Right lobe of liver (tissue), 6 donors: ENCODE measurements around the gene PCID2. TPM values are rescaled to one million over a fixed set of nuclear protein-coding genes. Genes with fewer than 3 reads are reported as not detected.
A peak's percentile ranks its signal among the peaks of the same experiment; 100 is the strongest.

Experiments used
- ATAC-seq, 4 donors: fragments of 200-7000 bp; cut with Tn5 transposase; one replicate each; pipeline ENCODE4 v1.9.1; 2020; ENCODE audit warnings: mild to moderate bottlenecking in 4 of 4, moderate library complexity in 4 of 4
- DNase-seq, 3 donors: peaks; one replicate each; pipeline ENCODE4 v3.0.0-alpha.2; 2020
- H3K27ac ChIP-seq, 3 donors: fragments of 200-600 bp; one replicate each; pipeline ENCODE4 v1.8.0; 2022
- H3K27me3 ChIP-seq, 2 donors: fragments of 200-600 bp; one replicate each; pipeline ENCODE4 v1.8.0; 2022
- H3K36me3 ChIP-seq, 4 donors: fragments of 200-600 bp; sonication (generic) in 1 of 4; one replicate each; pipeline versions ENCODE4 v1.5.1 to v1.8.0; 2017 to 2022; ENCODE audit warnings: control low read depth in 1 of 4
- H3K4me1 ChIP-seq, 4 donors: fragments of 200-600 bp; sonication (generic) in 1 of 4; one replicate each; pipeline versions ENCODE4 v1.5.1 to v1.8.0; 2017 to 2022; ENCODE audit warnings: control low read depth in 1 of 4
- H3K4me3 ChIP-seq, 3 donors: fragments of 200-600 bp; one replicate each; pipeline ENCODE4 v1.8.0; 2022
- H3K9me3 ChIP-seq, 4 donors: fragments of 200-600 bp; sonication (generic) in 1 of 4; one replicate each; pipeline versions ENCODE4 v1.5.1 to v1.8.0; 2017 to 2022; ENCODE audit warnings: control low read depth in 1 of 4
- CTCF ChIP-seq, 4 donors: fragments of 200-600 bp in 3 of 4; fragments of 450-650 bp in 1 of 4; IDR thresholded peaks; one replicate each; pipeline versions ENCODE4 v1.5.1 to v1.8.0; 2016 to 2022; ENCODE audit warnings: antibody characterized with exemption in 4 of 4, mild to moderate bottlenecking in 2 of 4
- POLR2A ChIP-seq: fragments of 450-650 bp; IDR thresholded peaks from one replicate; pipeline ENCODE4 v1.6.1; 2017; ENCODE audit warnings: antibody characterized with exemption, mild to moderate bottlenecking
- WGBS: methylation state at CpG from one replicate; pipeline ENCODE4 v1.1.6; 2018; ENCODE audit warnings: low coverage, low lambda C conversion rate; ENCODE audit not compliant: insufficient coverage; ENCODE audit errors: missing lambda C conversion rate; 5-methylcytosine and 5-hydroxymethylcytosine counted together
- intact Hi-C, 2 donors: fragments of 100-400 bp; cut with DNase I; formaldehyde crosslinking; loops; one replicate each; pipeline versions ENCODE4 v1.11.2 to v1.14.1; 2022
- total RNA-seq, 6 experiments: library from RNA; depleted of rRNA in 2 of 6; stranded (reverse); fragments of >200 nt in 2 of 6; fragmentation: NEBNext Ultra II Directional in 3 of 6; extraction: Animal tissue kit (Norgen Biotek cat#: 25700) in 3 of 6; gene quantifications; one replicate each; pipeline versions ENCODE4 v1.1.0 to v1.2.4, GENCODE V29; 2016 to 2023
- donor health status: DM: no; HTN: yes; CAD: no.
- donor health status: DM: no; HTN: no; CAD: no.
- donor health status: DM: no; HTN: no; CAD: no.
- donor health status: DM: no; HTN: yes; CAD: no.
- donor health status: DM: no; HTN: yes; CAD: no.

PCID2 gene
- total RNA-seq, 6 experiments from 2014 or later, result 15.1 to 24.9 (median 19.4) TPM

- Histone ChIP-seq H3K9me3 (no peaks in the 10 kb centered on the region), H3K27me3 (no peaks in the 10 kb centered on the region), H3K36me3 (peaks cover 0 to 53% (median 17%) of the 10 kb centered on the region in 4 donors), H3K27ac (no peak overlapping the region), H3K4me3 (no peak overlapping the region), H3K4me1 (no peaks in the 10 kb centered on the region)
- TF ChIP-seq POLR2A (no peak), CTCF (IDR thresholded peaks at IDR 0.05) (no peak)
- ATAC-seq (no peak), DNase-seq (no peak)
- intact Hi-C loops, result no loop called here
- 84% methylated on average over 4 of the region's 4 CpGs for WGBS
Observed at GRCh38 chr13:113190181-113190580, 18.3 kb downstream of the PCID2 start.

DNA sequence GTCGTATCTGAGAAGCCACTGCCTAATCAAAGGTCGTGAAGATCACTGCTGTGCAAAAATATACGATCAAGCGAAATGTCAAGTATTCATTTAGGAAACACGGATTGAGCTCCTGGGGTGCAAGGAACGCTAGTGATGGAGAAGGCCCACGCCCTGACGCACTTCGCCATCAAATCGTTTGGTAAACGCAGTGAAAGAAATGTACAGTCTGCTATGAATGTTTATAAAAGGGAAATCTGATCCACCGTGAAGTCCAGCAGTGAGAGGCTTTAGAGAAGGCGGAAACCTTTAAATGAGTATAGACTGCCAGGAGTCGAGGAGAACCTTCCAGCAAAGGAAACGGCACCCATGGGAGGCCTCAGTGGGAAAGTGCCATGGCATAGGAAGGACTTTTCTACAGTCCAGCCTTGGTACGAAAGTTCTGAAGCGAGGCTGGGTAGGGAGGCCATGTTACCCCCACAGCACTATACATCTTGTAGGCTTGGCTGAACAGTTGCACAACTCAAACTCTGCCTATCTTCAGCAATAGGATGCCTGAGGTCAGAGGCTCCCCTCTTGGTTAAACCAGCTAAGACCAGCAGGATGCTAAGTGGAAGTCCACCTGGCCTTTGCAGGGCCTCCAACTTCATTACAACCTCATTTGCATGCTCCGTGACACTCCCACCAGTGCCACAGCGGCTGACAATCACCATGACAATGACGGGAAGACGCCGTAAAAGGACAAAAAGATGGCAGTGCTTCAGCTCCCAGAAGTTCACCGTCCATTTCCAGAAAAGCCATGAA is 20.4 kb downstream of the PCID2 start:
- DNase-seq, result no peak
- 95% methylated on average over 21 of the region's 23 CpGs for WGBS
- Histone ChIP-seq H3K4me1 (peaks cover 0 to 8% (median 0%) of the 10 kb centered on the region in 4 donors), H3K27ac (no peak overlapping the region), H3K27me3 (no peaks in the 10 kb centered on the region), H3K4me3 (no peak overlapping the region), H3K9me3 (no peaks in the 10 kb centered on the region), H3K36me3 (peaks cover 0 to 42% (median 14%) of the 10 kb centered on the region in 4 donors)
- TF ChIP-seq POLR2A (no peak), CTCF (IDR thresholded peaks at IDR 0.05) (no peak)
- ATAC-seq, result no peak
- intact Hi-C loops, result no loop called here

DNA sequence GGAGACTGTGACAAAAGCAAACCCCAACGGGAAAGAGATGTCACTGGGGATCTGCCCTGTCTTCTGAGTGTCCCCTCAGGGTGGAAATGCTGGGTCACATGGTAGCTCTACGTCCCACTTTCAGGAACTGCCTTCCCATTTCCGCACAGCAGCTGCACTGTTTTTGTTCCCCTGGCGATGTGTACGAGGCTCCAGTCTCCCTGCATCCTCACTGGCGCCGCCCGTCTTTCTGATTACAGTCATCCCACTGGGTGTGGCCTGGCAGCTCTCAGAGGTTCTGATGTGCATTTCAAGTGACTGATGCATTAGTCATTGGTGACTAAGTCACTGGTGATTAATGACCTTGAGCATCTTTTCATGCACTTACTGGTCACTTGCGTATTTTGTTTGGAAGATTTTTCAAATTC is 21.2 kb downstream of the PCID2 start:
- 71% methylated on average over 2 of the region's 9 CpGs for WGBS
- peaks cover 0 to 39% (median 14%) of the 10 kb centered on the region in 4 donors for H3K36me3 ChIP-seq
- ATAC-seq (peak in 3 of 4 donors; percentile 60 to 88 (median 79)), DNase-seq (peak in 1 of 3 donors; percentile 62)
- peaks cover 0 to 9% (median 0%) of the 10 kb centered on the region in 4 donors for H3K4me1 ChIP-seq
- intact Hi-C loops, result no loop called here
- no peak overlapping the region for H3K27ac ChIP-seq
- no peaks in the 10 kb centered on the region for H3K27me3 ChIP-seq
- no peaks in the 10 kb centered on the region for H3K9me3 ChIP-seq
- H3K4me3 ChIP-seq, result no peak overlapping the region
- TF ChIP-seq CTCF (IDR thresholded peaks at IDR 0.05), result no peak
- no peak for TF ChIP-seq POLR2A

- DNase-seq, result no peak
- intact Hi-C loops, result no loop called here
- TF ChIP-seq POLR2A (no peak), CTCF (IDR thresholded peaks at IDR 0.05) (no peak)
- peak in 1 of 4 donors; percentile 15 for ATAC-seq
- H3K27ac ChIP-seq, result no peak overlapping the region
- H3K9me3 ChIP-seq, result no peaks in the 10 kb centered on the region
- 67% methylated on average over 13 of the region's 13 CpGs for WGBS
- H3K4me3 ChIP-seq, result no peak overlapping the region
- no peaks in the 10 kb centered on the region for H3K27me3 ChIP-seq
- H3K4me1 ChIP-seq, result peaks cover 0 to 9% (median 0%) of the 10 kb centered on the region in 4 donors
- peaks cover 0 to 31% (median 13%) of the 10 kb centered on the region in 4 donors for H3K36me3 ChIP-seq
Observed at GRCh38 chr13:113186061-113186900, 22.2 kb downstream of the PCID2 start.
